ENCODE measurements around the gene TMC5.
"Not testable (repeated sequence)": the region's sequence is repeated elsewhere in the genome, so short reads cannot be mapped to it uniquely, and the experiment has no call there.

Gene TMC5, protein sequence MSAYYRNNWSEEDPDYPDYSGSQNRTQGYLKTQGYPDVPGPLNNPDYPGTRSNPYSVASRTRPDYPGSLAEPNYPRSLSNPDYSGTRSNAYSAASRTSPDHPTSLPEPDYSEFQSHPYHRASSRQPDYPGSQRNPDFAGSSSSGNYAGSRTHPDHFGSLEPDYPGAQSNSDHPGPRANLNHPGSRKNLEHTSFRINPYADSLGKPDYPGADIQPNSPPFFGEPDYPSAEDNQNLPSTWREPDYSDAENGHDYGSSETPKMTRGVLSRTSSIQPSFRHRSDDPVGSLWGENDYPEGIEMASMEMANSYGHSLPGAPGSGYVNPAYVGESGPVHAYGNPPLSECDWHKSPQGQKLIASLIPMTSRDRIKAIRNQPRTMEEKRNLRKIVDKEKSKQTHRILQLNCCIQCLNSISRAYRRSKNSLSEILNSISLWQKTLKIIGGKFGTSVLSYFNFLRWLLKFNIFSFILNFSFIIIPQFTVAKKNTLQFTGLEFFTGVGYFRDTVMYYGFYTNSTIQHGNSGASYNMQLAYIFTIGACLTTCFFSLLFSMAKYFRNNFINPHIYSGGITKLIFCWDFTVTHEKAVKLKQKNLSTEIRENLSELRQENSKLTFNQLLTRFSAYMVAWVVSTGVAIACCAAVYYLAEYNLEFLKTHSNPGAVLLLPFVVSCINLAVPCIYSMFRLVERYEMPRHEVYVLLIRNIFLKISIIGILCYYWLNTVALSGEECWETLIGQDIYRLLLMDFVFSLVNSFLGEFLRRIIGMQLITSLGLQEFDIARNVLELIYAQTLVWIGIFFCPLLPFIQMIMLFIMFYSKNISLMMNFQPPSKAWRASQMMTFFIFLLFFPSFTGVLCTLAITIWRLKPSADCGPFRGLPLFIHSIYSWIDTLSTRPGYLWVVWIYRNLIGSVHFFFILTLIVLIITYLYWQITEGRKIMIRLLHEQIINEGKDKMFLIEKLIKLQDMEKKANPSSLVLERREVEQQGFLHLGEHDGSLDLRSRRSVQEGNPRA

GRCh38 chr16:19417640-19418039, at the start of gene TMC5:
TSS of gene TMC5 (plus strand) at chr16:19417883. CDS start at chr16:19440039, 22,156 bp downstream.
- no peak for DNase-seq

- DNase-seq: not testable (repeated sequence)
Observed at GRCh38 chr16:19372541-19372940, 45.1 kb upstream of the TMC5 start.

DNA sequence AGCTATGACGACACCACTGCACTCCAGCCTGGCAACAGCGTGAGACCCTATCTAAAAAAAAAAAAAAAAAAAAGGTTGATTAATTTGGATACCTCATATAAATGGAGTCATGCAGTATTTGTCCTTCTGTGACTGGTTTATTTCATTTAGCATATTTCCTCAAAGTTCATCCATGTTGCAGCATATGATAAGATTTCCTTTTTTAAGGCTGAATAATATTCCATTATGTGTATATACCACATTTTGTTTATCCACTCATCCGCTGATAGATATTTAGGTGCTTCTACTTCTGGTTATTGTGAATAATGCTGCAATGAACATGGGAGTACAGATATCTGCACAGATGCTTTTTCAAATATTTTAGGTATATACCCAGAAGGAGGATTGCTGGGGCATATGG, 43.3 kb upstream of the TMC5 start:
- no peak for DNase-seq

DNA sequence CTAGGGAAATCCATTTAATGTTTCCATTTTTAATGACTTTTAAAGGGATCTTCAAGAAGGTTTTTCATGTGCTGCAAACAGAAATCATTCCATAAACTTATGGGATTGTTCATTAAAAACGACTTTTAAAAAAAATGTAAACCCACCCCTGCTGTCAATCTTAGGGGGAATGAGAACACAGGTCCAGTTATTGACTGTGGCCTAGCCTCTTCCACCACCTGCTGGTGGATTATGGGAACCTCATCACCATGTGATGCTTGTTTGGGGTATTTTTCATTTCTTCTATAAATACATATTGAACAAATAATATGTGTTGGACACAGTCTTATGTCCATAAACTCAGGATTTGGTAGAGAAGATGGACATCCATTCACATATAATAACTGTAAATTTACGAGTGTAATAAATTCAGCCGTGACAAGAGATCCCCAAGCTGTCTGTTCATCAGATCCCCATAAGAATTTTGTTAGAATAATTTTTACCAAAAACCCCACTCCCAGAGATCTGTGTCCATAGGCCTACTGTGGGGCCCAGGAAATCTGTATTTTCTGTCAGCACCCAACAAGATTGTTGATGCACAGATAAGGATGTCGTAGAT, 42.0 kb upstream of the TMC5 start:
- peak; percentile 35 for DNase-seq

- no peak for DNase-seq
Observed at GRCh38 chr16:19377864-19378263, 39.8 kb upstream of the TMC5 start.

DNA sequence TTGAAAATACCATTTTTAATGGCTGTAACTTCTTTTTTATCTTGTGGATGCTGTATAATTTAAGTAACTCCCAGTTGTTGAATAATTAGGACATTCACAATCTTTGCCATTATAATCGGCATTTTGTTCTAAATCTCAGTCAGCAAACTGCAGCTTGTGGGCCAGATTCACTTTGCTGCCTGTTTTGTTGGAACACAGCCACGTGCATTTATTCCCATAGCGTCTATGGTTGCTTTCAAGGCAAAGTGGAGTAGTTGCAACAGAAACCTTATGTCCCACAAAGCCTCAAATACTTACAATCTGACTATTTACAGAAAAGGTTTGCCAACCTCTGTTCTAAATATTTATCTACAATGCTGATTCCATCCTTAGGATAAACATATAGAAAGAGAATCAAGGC, 39.2 kb upstream of the TMC5 start:
- DNase-seq: no peak

GRCh38 chr16:19379838-19380237, 37.8 kb upstream of the TMC5 start:
- no peak for DNase-seq

- DNase-seq: no peak
Observed at GRCh38 chr16:19380328-19380727, 37.4 kb upstream of the TMC5 start.

DNA sequence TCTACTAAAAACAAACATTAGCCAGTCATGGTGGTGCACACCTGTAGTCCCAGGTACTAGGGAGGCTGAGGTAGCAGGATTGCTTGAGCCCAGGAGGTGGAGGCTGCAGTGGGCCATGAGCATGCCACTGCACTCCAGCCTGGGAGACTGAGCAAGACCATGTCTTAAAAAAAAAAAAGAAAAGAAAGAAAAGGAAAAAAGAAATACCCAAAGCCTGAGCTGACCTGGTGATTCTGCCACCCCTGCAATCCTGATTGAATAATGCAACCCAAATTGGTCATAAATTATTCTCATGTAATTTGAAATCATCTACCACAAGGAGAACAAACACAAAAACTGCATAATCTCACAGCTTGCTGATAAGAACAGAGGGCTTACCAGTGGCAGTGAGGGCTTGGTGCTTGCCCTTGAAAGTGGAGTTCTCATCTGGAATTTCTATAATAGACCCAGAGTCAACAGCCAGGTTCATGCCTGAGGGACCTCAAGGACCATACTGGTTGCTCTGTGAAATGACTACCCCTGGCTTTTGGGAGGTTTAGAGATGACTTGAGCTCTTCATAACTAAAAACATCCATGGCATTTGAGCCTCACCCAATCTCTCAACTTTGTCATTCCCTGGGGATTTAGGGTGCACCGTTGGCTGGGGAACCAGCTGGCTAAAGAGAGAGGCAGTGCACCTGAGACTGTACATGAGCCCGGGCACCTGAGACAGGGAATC, 35.4 kb upstream of the TMC5 start:
- DNase-seq: no peak

- DNase-seq: peak; percentile 52
Observed at GRCh38 chr16:19382887-19383816, 34.5 kb upstream of the TMC5 start.

DNA sequence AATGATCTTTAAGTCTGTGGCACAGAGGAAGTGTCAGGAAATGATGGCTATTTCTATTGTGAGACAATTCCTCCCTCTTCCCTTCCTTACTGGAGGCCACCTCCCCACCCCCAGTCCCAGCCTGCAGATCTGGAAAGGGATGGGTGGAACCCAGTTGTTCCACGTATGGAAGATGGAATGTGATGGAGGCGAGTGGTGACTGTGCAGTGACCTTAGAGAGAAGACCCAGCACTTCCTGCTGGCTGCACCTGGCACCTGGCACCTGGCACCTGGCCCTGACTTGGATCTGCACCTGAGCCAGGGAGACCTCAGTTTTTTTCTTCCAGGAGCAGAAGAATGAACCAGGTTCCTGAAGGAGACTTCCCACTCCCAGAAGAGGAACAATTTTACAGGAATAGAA, 33.0 kb upstream of the TMC5 start:
- peak; percentile 52 for DNase-seq

DNA sequence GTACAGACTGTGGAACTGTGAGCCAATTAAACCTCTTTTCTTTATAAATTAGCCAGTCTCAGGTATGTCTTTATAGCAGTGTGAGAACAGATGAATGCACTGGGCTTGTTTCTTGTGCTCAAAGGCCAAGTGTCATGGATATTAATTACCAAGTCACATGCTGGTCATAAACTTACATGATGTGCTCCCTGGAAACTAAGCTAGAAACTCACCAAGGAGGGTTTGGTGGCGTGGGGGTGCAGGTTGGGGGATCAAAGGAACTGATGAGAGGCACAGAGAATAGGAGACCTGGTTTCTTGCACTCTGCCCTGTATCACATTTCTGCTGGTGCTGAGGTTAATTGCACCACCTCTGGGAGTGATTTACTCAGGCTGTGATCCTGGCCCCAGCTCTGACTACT, 31.2 kb upstream of the TMC5 start:
- DNase-seq: no peak

GRCh38 chr16:19389246-19389645, 28.4 kb upstream of the TMC5 start:
- peak; percentile 58 for DNase-seq

DNA sequence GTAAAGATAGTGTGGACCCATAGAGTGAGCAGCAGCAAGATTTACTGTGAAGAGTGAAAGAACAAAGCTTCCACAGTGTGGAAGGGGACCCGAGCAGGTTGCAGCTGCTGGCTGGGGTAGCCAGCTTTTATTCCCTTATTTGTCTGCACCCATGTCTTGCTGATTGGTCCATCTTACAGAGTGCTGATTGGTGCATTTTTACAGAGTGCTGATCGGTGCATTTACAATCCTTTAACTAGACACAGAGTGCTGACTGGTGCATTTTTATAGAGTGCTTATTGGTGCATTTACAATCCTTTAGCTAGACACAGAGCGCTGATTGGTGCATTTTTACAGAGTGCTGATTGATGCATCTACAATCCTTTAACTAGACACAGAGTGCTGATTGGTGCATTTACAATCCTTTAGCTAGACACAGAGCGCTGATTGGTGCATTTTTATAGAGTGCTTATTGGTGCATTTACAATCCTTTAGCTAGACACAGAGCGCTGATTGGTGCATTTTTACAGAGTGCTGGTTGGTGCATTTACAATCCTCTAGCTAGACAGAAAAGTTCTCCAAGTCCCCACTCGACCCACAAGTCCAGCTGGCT, 26.4 kb upstream of the TMC5 start:
- not testable (repeated sequence) for DNase-seq

GRCh38 chr16:19392352-19392751, 25.3 kb upstream of the TMC5 start:
- DNase-seq: no peak

GRCh38 chr16:19393226-19394111, 24.2 kb upstream of the TMC5 start:
- DNase-seq: no peak

GRCh38 chr16:19395646-19396267, 21.9 kb upstream of the TMC5 start:
- not testable (repeated sequence) for DNase-seq

DNA sequence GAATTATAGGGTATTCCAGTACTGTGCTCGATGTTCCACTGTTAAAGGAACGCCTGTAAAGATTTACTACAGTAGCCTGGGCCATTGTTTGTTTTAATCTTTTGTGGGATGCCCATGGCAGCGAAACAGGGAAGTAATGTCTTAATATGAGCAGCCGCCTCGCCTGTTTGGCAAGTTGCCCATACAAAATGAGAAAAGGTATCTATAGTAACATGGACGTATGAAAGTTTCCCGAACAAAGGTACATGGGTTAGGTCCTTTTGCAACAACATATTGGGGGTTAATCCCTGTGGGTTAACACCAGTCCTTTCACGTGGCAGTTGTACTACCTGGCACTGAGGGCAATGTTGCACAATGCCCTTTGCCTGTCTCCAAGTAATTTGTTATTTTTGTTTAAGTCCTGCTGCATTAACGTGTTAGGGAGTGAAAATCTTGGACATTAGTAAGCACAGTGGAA, 21.1 kb upstream of the TMC5 start:
- peak; percentile 58 for DNase-seq

DNA sequence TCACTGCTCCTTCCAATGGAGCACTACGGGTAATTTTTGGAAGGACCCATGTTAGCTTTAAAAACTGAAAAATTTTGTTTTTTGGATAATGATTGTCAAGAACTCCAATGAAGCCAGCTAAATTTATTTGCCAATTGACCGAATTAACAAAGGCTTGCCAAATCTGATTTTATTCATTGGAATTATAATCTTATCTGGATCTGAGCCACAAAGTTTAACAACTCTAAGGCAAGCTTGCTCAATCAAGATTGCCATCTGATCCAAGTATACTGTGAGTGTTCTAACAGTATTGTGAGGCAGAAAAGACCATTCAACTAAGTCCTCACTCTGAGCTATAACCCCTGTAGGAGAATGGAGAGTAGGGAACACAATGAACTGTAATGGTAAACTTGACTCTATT, 20.3 kb upstream of the TMC5 start:
- not testable (repeated sequence) for DNase-seq

Data from COR-L47 (cell line).